GM21737 (cell line): ENCODE data around the gene SLC6A18.

Source experiments
- ATAC-seq: cut with Tn5 transposase; IDR thresholded peaks from one replicate; pipeline ENCODE4 v1.9.1; 2021; ENCODE audit warnings: mild to moderate bottlenecking, moderate library complexity; ENCODE audit not compliant: unreplicated experiment

Gene SLC6A18, protein sequence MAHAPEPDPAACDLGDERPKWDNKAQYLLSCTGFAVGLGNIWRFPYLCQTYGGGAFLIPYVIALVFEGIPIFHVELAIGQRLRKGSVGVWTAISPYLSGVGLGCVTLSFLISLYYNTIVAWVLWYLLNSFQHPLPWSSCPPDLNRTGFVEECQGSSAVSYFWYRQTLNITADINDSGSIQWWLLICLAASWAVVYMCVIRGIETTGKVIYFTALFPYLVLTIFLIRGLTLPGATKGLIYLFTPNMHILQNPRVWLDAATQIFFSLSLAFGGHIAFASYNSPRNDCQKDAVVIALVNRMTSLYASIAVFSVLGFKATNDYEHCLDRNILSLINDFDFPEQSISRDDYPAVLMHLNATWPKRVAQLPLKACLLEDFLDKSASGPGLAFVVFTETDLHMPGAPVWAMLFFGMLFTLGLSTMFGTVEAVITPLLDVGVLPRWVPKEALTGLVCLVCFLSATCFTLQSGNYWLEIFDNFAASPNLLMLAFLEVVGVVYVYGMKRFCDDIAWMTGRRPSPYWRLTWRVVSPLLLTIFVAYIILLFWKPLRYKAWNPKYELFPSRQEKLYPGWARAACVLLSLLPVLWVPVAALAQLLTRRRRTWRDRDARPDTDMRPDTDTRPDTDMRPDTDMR

DNA sequence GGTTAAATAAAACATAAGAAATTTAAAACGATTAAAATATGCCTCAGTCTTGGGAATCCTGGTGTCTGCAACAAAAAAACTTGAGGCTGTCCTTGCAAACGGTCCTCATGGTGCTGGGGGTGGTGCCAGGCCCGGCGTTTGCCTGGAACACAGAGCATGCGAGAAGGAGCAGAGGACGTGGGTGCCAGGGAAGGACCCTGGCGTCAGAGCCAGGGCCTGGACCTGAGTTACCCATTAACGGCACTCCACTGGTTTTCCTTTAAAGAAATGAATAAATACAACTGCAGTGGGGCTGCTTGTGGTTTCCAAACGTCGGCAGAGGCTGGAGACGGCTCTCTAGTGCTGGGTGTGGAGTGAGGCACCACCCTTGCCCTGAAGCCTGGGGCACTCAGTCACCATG lies at the start of gene SLC6A18:
Gene SLC6A18 (plus strand): TSS at position 301 of the 400 bp plus-strand sequence. CDS start 97 bp downstream, at position 398.
- no peak for ATAC-seq

DNA sequence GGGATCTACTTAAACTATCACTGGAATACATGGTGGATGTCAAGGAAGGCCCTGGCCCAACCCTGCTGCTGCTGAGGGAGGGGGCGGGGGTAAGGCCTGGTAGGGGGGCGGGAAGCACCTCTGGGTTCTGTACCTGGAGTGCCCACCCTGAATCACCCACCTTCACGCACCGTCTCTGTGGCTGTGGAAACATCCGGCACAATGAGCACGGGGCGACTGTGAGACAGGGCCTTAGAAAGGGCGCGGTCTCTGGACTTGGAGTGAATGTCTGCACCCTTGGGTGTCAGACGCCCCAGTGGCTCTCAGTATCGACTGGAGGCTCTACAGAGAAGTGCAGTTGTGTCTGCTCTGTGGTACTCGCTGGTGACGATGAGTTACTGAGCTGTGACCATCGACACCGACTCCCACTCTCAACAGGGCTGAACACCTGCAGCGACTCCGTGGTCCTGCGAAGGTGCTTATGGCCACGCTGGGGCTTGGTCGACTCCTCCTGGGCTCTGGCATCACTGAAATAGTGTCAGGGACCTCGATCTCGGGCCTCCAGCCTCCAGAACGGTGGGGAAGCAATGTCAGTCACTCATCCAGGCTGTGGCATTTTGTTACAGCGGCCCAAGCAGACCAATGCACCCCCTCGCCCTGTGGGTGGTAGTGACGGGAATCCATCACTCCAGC lies 49.2 kb upstream of the SLC6A18 start:
- no peak for ATAC-seq

DNA sequence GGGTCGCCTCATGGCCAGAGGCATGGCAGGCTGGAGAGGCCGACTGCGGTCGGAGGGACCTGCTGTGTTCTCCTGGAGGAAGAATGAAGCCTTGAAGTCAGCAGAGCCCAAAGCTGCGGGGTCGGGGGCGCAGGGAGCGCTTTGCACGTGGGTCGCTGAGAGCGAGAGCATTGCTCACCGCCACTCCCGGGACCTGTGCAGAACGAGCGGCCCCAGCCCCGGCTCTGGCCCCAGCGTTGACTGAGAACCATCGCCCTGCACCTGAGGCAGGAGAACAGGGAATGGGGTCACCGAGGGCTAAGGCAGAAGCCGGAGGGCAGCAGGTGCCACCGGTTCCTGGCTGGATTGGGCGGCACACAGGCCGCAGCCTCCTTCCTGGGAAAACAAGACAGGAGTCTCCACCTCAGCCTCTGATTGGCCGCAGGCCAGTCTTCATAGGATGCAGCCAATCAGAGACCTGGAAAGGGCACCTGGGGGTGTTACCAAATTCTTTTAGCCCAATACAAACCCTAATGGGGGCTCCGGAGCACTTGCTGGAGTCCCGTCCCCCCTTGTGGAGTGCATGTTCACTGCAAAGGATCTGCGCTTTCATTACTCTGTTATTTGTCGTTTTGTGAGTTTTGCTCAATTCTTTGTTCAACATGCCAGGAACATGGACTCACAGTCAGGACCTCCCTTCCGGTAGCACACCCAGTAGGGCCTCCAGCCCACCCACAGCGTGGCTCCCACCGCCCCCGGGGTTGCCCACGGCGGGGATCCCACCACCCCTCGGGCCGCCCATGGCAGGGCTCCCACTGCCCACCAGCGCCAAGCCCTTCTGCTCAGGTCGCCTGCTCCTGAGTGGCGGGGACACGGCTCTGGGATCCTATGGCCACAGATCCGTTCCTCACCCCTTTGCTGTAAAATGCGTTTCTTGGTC lies 48.4 kb upstream of the SLC6A18 start:
- ATAC-seq: no peak

DNA sequence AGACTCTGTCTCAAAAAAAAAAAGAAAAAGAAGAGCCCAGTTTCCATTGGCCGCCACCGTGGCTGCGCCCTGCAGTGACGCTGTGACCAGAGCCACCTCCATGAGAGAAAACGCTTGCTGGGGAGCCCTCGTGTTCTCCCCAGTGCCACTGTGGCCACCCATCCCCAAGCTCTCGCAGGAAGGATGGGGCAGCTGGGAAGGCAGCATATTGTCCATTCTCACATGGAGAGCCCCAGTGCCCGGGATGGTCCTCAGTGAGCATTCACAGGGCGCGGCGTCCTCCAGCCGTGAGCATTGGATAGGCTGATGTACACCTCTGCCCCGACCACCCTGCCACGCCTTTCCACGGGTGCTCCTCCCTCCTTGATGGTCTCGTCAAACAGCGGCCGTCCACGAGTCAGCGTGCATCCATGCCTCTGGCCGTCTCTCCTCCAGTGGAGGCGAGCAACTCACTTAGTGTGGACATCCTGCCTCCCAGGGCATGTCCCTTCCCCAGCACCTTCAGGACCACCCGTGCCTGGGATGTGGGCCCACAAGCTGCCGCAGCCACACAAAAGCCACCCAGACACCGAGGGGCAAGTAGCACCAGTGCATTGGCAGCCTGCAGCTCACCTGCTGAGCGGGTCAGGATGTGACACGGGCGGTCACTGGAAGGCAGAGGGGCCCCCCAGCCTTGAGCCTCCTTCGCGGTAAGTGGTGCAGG lies 47.2 kb upstream of the SLC6A18 start:
- no peak for ATAC-seq

DNA sequence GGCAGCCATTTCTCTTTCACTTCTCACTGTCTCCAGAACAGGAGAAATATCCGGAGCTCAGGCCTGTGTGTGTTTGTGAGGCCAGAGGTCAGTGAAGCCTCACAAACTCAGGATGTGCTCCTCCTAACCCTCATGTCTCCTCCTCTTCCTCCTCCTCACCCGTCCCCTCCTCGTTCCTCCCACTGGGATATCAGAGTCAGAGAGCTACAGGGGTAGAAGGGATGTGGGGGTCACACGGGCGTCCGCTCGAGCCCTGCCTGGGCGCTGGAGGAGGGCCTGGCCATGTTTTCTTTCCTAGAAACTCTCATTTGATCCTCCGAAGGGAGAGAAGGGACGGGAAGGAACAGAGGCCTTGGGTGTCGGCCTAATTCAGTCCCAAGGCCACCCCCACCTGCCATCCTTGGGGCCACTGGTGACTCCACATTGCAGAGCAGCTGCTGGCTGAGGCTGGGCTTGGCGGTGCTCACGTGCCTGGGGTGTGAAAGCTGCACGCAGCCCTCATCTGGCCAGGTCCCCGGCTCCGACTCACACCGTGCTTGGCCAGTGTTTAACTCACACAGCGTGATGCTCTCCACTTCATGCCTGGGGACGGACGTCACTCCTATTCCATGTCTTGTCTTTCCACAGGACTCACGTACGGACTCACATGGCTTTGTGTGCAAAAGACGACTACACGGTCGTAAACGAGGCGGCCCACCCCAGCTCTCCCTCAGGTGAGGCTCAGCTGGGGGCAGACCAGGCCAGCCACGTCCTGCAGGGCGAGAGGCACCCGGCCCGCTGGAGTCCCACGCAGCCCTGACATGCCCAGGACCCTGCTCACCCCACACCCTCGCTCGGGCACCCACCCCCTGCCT lies 46.4 kb upstream of the SLC6A18 start:
- no peak for ATAC-seq

DNA sequence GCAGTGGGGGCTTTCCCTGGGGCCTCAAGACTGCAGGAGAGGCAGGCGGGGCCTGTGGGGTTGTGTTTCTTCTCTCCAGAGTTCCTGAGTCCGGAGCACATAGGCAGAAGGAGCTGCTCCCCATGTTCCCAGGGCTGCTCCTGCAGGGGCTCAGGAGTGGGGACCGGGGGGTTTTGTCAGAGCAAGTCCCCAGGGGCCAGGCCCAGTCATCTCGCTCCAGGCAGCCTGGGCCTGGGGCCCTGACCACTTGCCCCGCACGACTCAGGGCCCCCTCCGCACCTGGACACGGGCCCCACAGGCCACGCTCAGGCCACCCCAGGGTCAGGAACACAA lies 45.8 kb upstream of the SLC6A18 start:
- ATAC-seq: no peak

DNA sequence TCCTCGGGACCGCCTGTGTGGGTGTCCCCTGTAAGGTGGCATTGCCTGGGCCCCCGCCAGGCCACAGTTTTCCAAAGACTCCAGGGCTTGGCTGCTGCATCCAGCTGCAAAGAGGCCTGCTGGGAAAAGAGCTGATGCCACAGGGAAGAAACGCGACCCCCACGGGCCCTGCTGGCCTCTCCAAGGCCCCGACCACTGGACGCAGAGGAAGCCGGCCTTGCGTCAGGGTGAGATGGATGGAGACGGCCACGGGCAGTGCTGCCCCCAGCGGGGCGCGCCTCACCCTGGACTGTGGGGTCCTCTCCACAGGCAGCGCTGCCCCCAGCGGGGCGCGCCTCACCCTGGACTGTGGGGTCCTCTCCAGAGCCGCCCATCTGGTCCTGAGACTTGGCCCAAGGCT lies 45.1 kb upstream of the SLC6A18 start:
- no peak for ATAC-seq

DNA sequence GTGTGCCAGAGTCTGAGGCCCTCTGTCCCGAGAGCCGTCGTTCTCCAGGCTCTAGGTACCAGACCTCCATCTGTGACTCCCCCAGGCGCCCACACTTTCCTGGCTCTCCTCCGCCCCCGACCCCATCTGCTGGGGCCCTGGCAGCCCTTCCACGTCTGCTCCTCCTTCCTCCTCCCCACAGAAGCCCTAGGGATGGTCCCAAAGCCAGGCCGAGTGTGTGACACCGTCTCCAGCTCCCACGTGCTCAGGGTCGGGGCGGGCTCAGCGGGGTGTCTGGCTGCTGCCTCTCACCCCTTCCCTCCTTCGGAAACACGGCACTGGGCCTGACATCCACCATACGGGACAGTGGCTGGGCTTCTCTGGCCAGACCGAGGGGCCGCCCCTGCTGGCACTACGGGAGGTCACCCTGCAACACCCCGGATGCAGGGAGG lies 44.3 kb upstream of the SLC6A18 start:
- no peak for ATAC-seq

DNA sequence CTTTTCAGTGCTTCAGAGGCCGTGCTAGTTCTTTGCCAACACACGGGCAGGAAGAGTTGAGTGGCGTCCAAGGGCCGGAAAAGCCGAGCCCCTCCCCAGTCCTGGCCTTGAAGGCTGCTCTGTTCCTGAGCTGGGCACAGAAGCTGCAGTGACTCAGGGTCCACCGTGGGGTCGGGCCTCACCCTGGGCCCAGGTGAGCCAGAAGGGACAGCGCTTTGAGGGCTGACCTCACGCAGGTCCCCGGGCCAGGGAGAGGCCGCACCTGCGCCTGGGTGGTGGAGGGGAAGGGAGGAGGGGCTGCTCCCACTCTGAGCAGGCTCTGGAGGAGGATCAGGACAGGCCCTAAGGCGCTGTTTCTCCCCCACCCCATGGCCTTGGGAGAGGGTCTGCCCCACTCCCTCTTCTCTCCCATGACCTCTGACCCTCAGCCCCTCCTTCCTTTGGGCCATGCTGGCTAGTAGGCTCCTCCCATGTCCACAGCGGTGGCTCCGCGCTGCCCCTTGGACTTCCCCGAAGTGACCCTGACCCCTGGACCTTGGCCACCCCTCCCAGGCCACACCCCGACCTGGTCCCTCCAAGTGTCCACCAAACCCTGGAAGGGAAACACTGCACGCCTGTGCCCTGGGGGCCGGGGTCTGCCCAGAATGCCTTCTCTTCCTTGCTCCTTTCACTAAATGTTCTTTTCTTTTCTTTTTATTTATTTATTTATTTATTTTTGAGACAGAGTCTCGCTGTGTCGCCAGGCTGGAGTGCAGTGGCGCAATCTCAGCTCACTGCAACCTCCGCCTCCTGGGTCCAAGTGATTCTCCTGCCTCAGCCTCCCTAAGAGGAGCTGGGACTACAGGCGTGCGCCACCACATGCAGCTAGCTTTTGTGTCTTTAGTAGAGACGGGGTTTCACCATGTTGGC lies 43.5 kb upstream of the SLC6A18 start:
- no peak for ATAC-seq

DNA sequence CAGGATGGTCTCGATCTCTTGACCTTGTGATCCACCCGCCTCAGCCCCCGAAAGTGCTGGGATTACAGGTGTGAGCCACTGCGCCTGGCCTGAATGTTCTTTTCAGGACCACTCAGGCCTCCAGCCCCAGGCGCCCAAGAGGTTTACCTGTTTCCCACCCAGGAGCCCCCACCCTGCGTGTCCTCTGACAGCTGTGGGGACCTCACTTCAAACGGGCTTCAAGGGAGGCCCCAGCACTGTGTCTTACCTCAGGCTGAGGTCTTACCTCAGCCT lies 42.9 kb upstream of the SLC6A18 start:
- ATAC-seq: no peak

DNA sequence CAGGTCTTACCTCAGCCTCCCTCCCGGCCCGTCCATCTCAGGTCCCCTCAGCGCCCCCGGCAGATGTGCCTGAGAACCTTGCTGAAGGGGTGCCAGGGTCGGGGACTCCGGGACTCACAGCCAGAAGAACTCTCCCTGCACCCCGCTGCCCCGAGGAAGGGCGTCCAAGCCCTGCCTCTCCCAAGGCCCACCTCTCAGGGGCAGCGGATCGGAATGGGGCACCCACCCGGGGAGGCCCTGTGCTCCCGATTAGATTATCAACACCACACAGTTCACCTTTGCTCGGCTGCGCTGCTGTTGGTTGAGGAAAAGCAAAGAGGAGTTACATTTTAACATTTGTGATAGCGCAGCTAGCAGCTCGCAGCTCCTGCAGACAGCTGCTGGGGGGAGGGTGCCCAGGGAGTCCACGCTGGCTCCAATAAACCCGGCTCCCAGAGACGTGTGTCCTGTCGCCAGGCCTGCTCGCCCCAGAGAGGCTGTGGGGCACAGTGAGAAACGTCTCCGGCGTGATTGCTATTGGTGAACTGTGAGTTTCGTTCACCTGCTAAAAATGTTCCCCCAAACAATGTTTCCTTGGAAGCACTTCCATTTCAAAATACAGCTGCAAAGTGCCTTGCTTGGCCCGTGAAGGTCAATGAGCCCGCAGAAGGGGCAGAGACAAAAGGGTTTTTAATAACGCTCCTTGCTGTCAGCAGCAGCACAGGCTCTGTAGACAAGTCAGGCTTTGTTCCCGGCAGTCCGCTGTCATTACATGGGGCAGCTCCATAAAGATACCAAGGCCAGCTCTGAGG lies 42.4 kb upstream of the SLC6A18 start:
- ATAC-seq: no peak

DNA sequence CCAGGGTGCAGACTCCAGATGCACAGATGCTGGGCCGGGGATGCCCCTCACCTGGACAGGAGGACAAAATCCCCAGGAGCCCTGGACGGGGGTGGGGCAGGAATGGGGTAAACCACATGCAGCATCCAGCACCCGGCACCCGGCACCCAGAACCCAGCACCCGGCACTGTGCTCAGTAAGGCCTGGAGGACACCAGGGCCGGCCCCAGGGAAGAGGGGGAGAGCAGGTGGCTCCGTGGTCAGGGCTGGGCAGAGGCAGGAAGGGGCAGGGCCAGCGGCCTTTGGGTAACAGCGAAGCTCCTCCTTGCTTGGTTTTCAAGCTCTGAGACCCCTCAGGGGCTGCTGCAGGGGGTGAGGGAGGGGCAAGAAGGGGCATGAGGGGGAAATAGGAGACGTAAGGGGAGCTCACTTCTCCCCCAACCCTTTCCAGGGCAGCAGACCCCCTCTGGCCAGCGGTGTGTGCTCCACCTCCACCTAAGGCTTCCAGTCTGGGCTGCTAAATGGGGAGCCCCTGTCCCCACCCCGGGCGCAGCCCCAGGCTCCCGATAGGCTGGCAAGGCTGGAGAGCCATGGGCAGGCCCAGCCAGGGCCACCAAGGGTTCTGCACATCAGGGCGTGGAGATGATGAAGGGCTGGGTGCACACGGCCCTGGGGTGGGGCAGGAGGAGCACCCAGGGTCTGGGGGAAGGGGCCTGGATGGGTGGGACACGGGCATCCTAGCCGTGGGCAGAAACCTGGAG lies 41.6 kb upstream of the SLC6A18 start:
- ATAC-seq: no peak

DNA sequence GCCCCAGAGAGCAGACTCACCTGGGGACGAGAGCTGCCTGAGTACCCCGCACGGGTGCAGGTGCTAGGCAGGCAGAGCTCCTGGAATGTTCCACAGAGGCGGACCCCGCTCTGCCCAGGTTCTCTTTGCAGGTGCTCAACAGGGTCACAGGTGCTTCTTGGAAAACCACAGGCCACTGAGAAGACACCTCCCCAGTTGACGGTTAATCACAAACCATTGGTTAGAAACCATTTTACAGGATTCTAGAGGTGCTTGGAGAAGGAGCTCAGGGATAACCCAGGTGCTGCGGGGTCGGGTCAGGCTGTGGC lies 41.1 kb upstream of the SLC6A18 start:
- no peak for ATAC-seq

DNA sequence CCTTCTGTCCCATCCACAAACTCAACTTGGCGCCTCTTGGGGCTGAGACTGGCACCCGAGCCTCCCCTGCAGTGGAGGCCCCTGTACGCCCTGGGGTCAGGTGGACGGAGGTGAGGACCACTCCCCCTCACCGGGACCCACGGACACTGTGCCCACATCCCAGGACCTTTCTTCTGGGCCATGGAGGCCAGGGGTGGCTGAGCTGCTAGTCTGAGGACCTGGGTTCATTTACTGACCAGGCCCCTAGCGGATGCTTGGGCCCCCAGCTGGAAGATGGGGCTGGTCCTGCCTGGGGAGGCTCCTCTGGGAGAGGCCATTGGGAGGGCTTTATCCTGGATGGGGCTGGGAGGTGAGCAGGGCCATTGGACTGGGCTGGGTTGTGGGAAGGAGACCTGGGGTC lies 40.7 kb upstream of the SLC6A18 start:
- no peak for ATAC-seq

DNA sequence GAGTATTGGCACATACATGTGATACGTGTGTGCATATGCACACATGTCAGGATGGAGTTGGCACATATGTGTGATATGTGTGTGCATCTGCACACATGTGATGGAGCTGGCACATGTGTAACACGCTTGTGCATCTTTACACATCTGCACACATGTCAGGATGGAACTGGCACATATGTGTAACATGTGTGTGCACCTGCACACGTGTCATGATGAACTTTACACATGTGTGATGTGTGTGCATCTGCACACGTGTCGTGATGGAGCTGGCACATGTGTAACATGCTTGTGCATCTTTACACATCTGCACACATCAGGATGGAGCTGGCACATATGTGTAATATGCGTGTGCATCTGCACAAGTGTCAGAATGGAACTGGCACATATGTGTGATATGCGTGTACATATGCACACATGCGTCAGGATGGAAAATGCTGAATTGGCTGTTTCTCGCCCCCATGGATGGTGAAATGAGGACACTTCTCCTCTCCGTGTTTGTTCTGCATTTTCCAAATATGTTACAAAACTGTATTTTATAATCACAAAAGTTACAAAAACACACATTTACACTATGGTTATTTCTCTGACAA lies 40.0 kb upstream of the SLC6A18 start:
- ATAC-seq: no peak

DNA sequence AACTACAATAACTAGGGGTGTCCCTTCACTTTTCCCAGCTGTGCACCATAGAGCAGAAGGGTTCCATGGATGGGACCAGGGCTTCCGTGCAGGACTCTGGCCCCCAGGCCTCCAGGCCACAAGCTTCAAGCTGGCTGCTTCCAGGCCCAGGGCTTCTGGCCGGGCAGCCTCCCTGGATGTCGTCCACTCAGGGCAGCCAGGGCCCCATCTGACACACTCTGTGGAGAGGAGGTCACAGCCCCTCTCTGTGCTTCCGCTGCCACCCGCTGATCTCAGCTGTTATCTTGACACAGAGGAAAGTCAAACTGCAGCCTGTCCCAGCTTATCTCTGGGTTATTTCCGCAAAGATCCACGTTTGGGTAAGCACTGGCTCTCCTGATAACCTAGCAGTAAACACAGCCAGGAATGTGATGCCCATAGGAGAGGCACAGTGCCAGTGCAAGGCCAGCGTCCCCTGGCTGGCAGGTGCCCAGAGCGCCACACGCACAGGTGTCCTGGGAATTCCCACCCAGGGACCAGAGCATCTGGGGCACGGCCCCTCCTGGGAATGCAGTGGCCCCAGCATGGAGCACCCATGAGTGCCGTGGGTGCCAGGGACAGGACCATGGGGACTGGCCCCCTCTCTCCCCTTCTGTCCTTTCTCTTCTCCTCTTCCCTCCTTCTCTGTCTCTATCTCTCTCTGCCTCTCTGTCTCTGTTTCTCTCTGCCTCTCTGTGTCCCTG lies 39.4 kb upstream of the SLC6A18 start:
- no peak for ATAC-seq
